HepG2 (cell line): ENCODE data around the gene RNASE13. TPM values are rescaled to one million over a fixed set of nuclear protein-coding genes. Genes with fewer than 3 reads are reported as not detected.

Experiments
- CSRNP1 ChIP-seq: sonication (generic); formaldehyde crosslinking; IDR thresholded peaks from 2 replicates; pipeline ENCODE4 v1.8.1; 2023; ENCODE audit warnings: mild to moderate bottlenecking, missing genetic modification reagents
- HDAC2 ChIP-seq: sonication (generic); formaldehyde crosslinking; IDR thresholded peaks from 2 replicates; pipeline ENCODE4 v1.4.0; 2020; ENCODE audit warnings: missing genetic modification reagents
- KIAA2018 ChIP-seq: sonication (generic); formaldehyde crosslinking; IDR thresholded peaks from 2 replicates; pipeline ENCODE4 v1.5.0; 2020; ENCODE audit warnings: mild to moderate bottlenecking, missing genetic modification reagents, borderline replicate concordance
- LRRFIP1 ChIP-seq: sonication (generic); formaldehyde crosslinking; conservative IDR thresholded peaks from 2 replicates; pipeline ENCODE4 v1.4.0; 2020; ENCODE audit warnings: missing genetic modification reagents
- REPIN1 ChIP-seq: sonication (generic); formaldehyde crosslinking; IDR thresholded peaks from 2 replicates; pipeline ENCODE4 v1.8.0; 2022; ENCODE audit warnings: missing genetic modification reagents, low read depth, mild to moderate bottlenecking, borderline replicate concordance
- SAFB2 ChIP-seq: sonication (generic); formaldehyde crosslinking; IDR thresholded peaks from 2 replicates; pipeline ENCODE4 v1.5.1; 2020; ENCODE audit warnings: missing genetic modification reagents, low read depth, mild to moderate bottlenecking, borderline replicate concordance
- SMAD3 ChIP-seq: sonication (generic); formaldehyde crosslinking; IDR thresholded peaks from 2 replicates; pipeline ENCODE4 v1.4.0; 2020; ENCODE audit warnings: missing genetic modification reagents
- ZHX1 ChIP-seq: sonication (generic); formaldehyde crosslinking; IDR thresholded peaks from 2 replicates; pipeline ENCODE4 v1.8.1; 2022; ENCODE audit warnings: low read depth, mild to moderate bottlenecking, missing genetic modification reagents
- ZNF12 ChIP-seq: sonication (generic); formaldehyde crosslinking; IDR thresholded peaks from 2 replicates; pipeline ENCODE4 v1.5.0; 2020; ENCODE audit warnings: missing genetic modification reagents
- ZNF143 ChIP-seq: sonication (generic); formaldehyde crosslinking; IDR thresholded peaks from 2 replicates; pipeline ENCODE4 v1.4.0; 2020; ENCODE audit warnings: missing genetic modification reagents
- ZNF17 ChIP-seq: sonication (generic); formaldehyde crosslinking; IDR thresholded peaks from 2 replicates; pipeline ENCODE4 v1.5.0; 2020; ENCODE audit warnings: mild to moderate bottlenecking, missing genetic modification reagents
- ZNF30 ChIP-seq: sonication (generic); formaldehyde crosslinking; IDR thresholded peaks from 2 replicates; pipeline ENCODE4 v1.5.0; 2020; ENCODE audit warnings: mild to moderate bottlenecking, missing genetic modification reagents
- polyA plus RNA-seq, 8 experiments: library from polyadenylated mRNA; depleted of rRNA in 3 of 8; stranded (reverse) in 7 of 8; unstranded in 1 of 8; fragments of >200 nt; fragmentation: Illumina TruSeq in 4 of 8; extraction: Trizol in 4 of 8; gene quantifications; 2 replicates each; pipeline versions ENCODE4 v1.2.1 to v1.2.3, GENCODE V29; 2011 to 2016; ENCODE audit warnings: low read depth in 4 of 8, missing spikeins in 1 of 8, mixed read lengths in 1 of 8; ENCODE audit not compliant: insufficient read depth in 1 of 8
- total RNA-seq, 5 experiments: library from RNA; depleted of rRNA; stranded (reverse); fragments of >200 nt; fragmentation: Illumina TruSeq; extraction: Trizol; gene quantifications; 2 replicates each; pipeline ENCODE4 v1.2.3, GENCODE V29; 2016; ENCODE audit warnings: low read depth in 1 of 5

Gene RNASE13
- total and polyA plus RNA-seq, 2 of the 13 experiments (the other 11 are each of a cell fraction or from before 2014, with no cell fraction given) = 1.0 TPM; not detected in 1

- TF ChIP-seq KIAA2018 (CRISPR knock-in tag) (no peak), ZNF12 (CRISPR knock-in tag) (peak; percentile 41; the same call in 1 of the 2 replicates), REPIN1 (CRISPR knock-in tag) (peak; percentile 42; the same call in 1 of the 2 replicates), LRRFIP1 (CRISPR knock-in tag) (no peak), ZNF17 (no peak), HDAC2 (CRISPR knock-in tag) (peak; percentile 95), SMAD3 (peak; percentile 37; the same call in 1 of the 2 replicates), ZNF143 (CRISPR knock-in tag) (peak; percentile 83), ZHX1 (peak; percentile 77; the same call in 1 of the 2 replicates), SAFB2 (CRISPR knock-in tag) (no peak), ZNF30 (CRISPR knock-in tag) (no peak), CSRNP1 (CRISPR knock-in tag) (0 out of 2 replicates have a peak, but pooled peaks have one; percentile 50)
These were observed 21.0 kb upstream of the RNASE13 start (continued) for GRCh38 chr14:21055432-21056117.
